BLaER1 treated with 17β-estradiol and CSF1 and Interleukin-3, amounts not matched to agents 10 nM and 100 nM (cell line): ENCODE results near the gene BOLA1.
"Not testable (repeated sequence)": the region's sequence is repeated elsewhere in the genome, so short reads cannot be mapped to it uniquely, and the experiment has no call there.

Experiments
- H3K27ac ChIP-seq, 11 experiments: shearing (Covaris generic); formaldehyde crosslinking; 2 replicates each; pipeline ENCODE4 v1.8.1; 2022
- H3K27me3 ChIP-seq, 11 experiments: shearing (Covaris generic); formaldehyde crosslinking; 2 replicates each; pipeline ENCODE4 v1.8.1; 2022
- H3K36me3 ChIP-seq, 11 experiments: shearing (Covaris generic); formaldehyde crosslinking; 2 replicates each; pipeline ENCODE4 v1.8.1; 2022
- H3K4me1 ChIP-seq, 10 experiments: shearing (Covaris generic); formaldehyde crosslinking; 2 replicates each; pipeline ENCODE4 v1.8.1; 2022
- H3K4me2 ChIP-seq, 11 experiments: shearing (Covaris generic); formaldehyde crosslinking; 2 replicates each; pipeline ENCODE4 v1.8.1; 2022
- H3K4me3 ChIP-seq, 10 experiments: shearing (Covaris generic); formaldehyde crosslinking; 2 replicates each; pipeline ENCODE4 v1.8.1; 2022
- H3K9ac ChIP-seq, 11 experiments: shearing (Covaris generic); formaldehyde crosslinking; 2 replicates each; pipeline ENCODE4 v1.8.1; 2022
- H3K9me3 ChIP-seq, 11 experiments: shearing (Covaris generic); formaldehyde crosslinking; replicated peaks in 1 of 11; 2 replicates each; pipeline ENCODE4 v1.8.1; 2022
- H4K20me1 ChIP-seq, 11 experiments: shearing (Covaris generic); formaldehyde crosslinking; 2 replicates each; pipeline ENCODE4 v1.8.1; 2022
- Cebpa-rat ChIP-seq, 11 experiments: shearing (Covaris generic); IDR thresholded peaks; 2 replicates each; pipeline ENCODE4 v1.8.1; 2022

The BOLA1 gene, protein sequence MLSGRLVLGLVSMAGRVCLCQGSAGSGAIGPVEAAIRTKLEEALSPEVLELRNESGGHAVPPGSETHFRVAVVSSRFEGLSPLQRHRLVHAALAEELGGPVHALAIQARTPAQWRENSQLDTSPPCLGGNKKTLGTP

DNA sequence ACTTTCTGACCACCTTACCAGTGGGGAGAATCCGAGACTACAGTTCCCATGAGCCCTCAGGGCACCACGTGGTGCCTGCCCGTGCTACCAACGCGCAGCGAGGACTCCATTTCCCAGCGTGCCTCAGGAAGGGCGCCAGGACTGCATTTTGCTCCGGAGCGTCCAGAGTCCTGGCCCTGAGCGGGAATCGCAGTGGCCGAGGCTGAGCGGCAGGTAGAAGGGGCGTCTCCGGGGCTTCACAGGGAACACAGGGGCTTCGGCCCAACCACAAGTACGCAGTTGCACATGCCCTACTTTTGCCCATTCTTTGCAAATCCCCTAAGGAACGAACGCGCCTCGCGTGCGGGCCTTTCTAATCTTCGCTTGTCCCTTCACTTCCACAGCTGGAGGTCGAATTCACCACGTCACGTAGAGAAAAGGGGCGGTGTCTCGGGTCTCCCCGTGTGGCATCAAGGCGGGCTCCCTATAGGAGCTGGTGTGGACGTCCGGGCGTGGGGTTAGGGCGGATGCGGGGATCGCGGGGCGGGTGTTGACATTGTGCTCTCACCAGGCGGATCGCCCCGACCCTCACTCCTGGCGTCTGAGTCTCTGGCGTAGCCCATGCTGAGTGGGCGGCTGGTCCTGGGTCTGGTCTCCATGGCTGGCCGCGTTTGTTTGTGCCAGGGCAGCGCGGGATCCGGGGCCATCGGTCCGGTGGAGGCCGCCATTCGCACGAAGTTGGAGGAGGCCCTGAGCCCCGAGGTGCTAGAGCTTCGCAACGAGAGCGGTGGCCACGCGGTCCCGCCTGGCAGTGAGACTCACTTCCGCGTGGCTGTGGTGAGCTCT is at the start of gene BOLA1:
BOLA1 (plus strand) TSS at position 109 of the 825 bp plus-strand sequence; CDS start at position 601, 492 bp downstream.
- H3K4me2 ChIP-seq: peak within 1 kb of the TSS; percentile 87 to 97 (median 93)

DNA sequence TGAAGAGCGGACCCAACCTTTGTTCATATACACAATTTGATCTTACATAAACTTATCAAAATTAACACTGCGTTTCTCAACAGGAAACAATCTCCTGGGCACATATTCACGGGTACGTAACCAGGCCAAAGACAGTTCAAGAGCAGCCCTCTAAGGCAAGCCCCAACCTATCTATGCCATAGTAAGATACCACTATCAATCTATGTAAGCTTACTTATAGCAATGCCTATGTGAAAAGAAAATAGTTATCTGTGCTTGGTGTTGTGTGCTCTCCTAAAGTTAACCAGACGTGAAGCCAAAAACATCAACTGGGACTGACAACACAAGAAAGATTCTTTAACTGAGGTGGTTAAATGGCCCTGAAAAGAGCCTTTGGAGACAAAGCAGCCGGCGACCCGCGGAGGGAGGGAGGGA is 49.4 kb upstream of the BOLA1 start:
- TF ChIP-seq Cebpa-rat (IDR thresholded peaks at IDR 0.05): no peak
- Histone ChIP-seq H3K27ac (peak overlapping the region; percentile 74 to 95 (median 92)), H3K27me3 (no peaks in the 10 kb centered on the region), H3K9me3 (no peaks in the 10 kb centered on the region), H3K36me3 (peaks cover 0 to 34% (median 17%) of the 10 kb centered on the region in 11 experiments; a peak in 18 of 22 replicates), H3K4me2 (peak overlapping the region; percentile 81 to 98 (median 91)), H3K9ac (peak overlapping the region; percentile 85 to 97 (median 93)), H4K20me1 (peaks cover 18 to 51% (median 30%) of the 10 kb centered on the region in 11 experiments; a peak in 16 of 22 replicates), H3K4me3 (peak overlapping the region; percentile 58 to 80 (median 69)), H3K4me1 (peaks cover 41 to 50% (median 47%) of the 10 kb centered on the region in 10 experiments)

More for the DNA sequence above, at the start of gene BOLA1:
- peak within 1 kb of the TSS; percentile 39 to 85 (median 81); a peak in 21 of 22 replicates for H3K27ac ChIP-seq
- H3K4me3 ChIP-seq: peak within 1 kb of the TSS; percentile 58 to 75 (median 66)
- H3K9me3 ChIP-seq: peaks cover 0 to 18% (median 6%) of the 10 kb centered on the region in 11 experiments; a peak in 7 of 22 replicates
- peaks cover 8 to 13% (median 11%) of the 10 kb centered on the region in 10 experiments for H3K4me1 ChIP-seq
- H3K27me3 ChIP-seq: no peaks in the 10 kb centered on the region
- no peaks in the 10 kb centered on the region for H4K20me1 ChIP-seq
- peak within 1 kb of the TSS; percentile 71 to 87 (median 82) for H3K9ac ChIP-seq
- peaks cover 0 to 32% (median 10%) of the 10 kb centered on the region in 11 experiments; a peak in 11 of 22 replicates for H3K36me3 ChIP-seq
- TF ChIP-seq Cebpa-rat (IDR thresholded peaks at IDR 0.05): no peak

DNA sequence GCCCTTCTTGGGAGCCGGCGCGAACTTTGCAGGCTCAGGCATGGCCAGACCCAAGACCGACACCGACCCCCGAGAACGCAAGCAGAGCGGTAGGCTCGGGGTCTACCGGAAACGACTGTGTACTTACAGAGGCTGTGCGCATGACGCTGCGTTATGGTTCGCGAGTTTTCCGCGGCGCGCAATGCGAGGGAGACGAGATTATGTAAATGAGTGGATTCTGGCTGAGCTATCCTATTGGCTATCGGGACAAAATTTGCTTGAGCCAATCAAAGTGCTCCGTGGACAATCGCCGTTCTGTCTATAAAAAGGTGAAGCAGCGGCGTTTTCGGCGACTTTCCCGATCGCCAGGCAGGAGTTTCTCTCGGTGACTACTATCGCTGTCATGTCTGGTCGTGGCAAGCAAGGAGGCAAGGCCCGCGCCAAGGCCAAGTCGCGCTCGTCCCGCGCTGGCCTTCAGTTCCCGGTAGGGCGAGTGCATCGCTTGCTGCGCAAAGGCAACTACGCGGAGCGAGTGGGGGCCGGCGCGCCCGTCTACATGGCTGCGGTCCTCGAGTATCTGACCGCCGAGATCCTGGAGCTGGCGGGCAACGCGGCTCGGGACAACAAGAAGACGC is 48.5 kb upstream of the BOLA1 start:
- H3K27ac ChIP-seq, H3K27me3 ChIP-seq, H3K4me3 ChIP-seq, H3K9me3 ChIP-seq, H3K4me2 ChIP-seq, H3K9ac ChIP-seq: not testable (repeated sequence)
- Histone ChIP-seq H3K4me1 (peaks cover 32 to 41% (median 38%) of the 10 kb centered on the region in 10 experiments), H3K36me3 (peaks cover 0 to 25% (median 11%) of the 10 kb centered on the region in 11 experiments; a peak in 17 of 22 replicates), H4K20me1 (peaks cover 12 to 42% (median 23%) of the 10 kb centered on the region in 11 experiments; a peak in 13 of 22 replicates)

DNA sequence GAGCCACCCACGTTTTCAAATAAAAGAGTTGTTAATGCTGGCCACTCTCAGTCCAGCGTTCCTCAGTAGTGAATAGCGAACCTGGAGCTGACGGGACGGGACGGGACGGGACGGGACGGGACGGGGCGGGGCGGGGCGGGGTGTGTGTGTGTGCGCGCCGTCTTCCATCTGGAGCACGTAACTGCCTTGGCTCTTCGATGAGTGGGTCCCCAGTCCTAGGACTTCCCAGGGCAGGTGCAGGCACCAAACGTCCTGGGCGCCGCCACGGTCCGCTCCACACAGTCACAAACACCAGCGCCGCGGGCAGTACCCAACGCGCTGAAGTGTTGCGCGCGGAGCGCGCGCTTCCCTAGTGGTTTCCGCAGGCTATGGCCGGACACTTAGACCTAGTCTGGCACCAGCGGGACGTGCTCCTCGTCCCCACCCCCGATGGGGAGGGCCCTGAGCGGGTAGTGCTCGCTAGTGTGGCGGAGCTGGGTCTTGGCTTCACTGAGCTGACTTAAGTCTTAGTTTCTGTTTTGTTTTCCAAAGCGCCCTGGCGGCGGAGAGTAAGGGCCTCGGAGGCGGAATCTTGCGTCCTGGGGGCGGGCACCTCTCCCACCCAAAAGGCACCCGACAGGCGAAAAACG is 47.7 kb upstream of the BOLA1 start:
- H3K9ac ChIP-seq, H3K4me2 ChIP-seq, H3K9me3 ChIP-seq, H3K27ac ChIP-seq, H3K4me3 ChIP-seq, H3K27me3 ChIP-seq: not testable (repeated sequence)
- Histone ChIP-seq H3K36me3 (peaks cover 0 to 17% (median 9%) of the 10 kb centered on the region in 11 experiments; a peak in 17 of 22 replicates), H3K4me1 (peaks cover 27 to 32% (median 30%) of the 10 kb centered on the region in 10 experiments), H4K20me1 (peaks cover 11 to 33% (median 23%) of the 10 kb centered on the region in 11 experiments; a peak in 12 of 22 replicates)

DNA sequence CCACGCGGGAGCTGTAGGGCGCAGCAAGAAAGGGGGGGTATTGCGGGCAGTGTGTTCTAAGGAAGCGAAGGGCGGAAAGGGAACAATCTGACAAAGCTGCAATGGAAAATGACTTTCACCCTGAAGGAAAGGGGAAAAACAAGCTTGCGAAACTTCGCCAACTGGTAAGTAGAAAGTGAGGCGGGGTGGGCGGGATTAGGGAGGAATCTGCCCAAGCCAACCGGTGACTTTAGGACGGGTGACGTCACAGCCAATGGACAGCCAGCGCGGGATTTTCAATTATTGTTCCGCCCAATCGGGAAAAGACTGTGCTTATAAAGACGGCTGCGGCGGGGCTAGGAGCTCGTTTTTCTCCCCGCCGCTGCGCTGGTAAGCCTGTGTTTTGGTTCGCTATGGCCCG is 47.1 kb upstream of the BOLA1 start:
- H3K4me2 ChIP-seq, H3K9ac ChIP-seq, H3K27me3 ChIP-seq, H3K27ac ChIP-seq, H3K4me3 ChIP-seq, H3K9me3 ChIP-seq: not testable (repeated sequence)
- peaks cover 21 to 27% (median 24%) of the 10 kb centered on the region in 10 experiments for H3K4me1 ChIP-seq
- H3K36me3 ChIP-seq: peaks cover 0 to 11% (median 4%) of the 10 kb centered on the region in 11 experiments; a peak in 15 of 22 replicates
- peaks cover 8 to 28% (median 19%) of the 10 kb centered on the region in 11 experiments; a peak in 12 of 22 replicates for H4K20me1 ChIP-seq

DNA sequence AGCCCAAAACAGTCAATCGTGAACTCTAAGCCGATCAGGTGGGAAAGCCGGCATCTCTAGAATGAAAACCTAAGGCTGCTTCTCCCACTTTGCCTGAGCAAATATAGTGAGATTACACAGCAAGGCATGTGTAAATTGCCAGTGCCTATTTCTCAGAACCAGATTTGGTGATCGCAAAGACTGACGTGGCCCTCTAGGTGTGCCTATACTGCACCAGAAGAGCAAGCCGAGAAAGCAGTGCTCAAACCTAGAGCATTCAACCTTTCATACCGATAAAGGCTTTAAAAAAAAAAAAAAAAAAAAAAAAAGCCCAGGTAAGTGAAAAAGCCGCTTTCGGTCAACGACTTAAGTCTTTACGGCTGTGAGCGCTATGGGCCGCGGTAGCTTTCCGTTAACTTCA is 39.1 kb upstream of the BOLA1 start:
- not testable (repeated sequence) for H4K20me1 ChIP-seq, H3K4me2 ChIP-seq, H3K27ac ChIP-seq, H3K9me3 ChIP-seq, H3K4me3 ChIP-seq, H3K9ac ChIP-seq, H3K4me1 ChIP-seq, H3K36me3 ChIP-seq, H3K27me3 ChIP-seq

DNA sequence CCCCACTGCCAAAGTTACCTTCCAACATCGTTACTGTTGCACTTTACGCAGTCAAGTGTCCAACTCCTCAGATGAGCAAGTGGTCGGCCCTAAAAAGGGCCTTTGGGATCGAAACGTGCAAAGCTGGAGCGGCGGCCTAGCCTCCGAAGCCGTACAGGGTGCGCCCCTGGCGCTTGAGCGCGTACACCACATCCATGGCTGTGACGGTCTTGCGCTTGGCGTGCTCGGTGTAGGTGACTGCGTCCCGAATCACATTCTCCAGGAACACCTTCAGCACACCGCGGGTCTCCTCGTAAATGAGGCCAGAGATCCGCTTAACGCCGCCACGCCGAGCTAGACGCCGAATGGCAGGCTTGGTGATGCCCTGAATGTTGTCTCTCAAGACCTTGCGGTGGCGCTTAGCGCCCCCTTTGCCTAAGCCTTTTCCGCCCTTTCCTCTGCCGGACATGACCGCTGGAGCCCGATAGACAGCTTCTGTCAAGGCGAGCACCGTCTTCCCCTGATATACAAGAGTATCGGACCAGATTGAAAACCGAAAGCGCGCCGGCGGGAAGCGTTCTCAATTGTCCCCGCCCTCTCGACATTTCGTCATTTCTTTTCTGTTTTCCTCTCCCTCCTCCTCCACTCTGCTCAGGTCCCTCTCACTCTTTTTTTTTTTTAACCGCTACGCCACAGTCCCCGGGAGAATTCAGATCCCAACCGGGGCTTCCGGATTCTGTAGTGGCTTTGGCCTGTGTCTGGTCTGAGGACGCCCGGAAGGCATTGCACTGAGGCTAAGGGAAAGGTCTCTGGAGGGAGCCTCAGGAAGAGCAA is 38.5 kb upstream of the BOLA1 start:
- H3K9ac ChIP-seq, H4K20me1 ChIP-seq, H3K4me3 ChIP-seq, H3K4me2 ChIP-seq, H3K27ac ChIP-seq, H3K4me1 ChIP-seq, H3K36me3 ChIP-seq, H3K9me3 ChIP-seq, H3K27me3 ChIP-seq: not testable (repeated sequence)

DNA sequence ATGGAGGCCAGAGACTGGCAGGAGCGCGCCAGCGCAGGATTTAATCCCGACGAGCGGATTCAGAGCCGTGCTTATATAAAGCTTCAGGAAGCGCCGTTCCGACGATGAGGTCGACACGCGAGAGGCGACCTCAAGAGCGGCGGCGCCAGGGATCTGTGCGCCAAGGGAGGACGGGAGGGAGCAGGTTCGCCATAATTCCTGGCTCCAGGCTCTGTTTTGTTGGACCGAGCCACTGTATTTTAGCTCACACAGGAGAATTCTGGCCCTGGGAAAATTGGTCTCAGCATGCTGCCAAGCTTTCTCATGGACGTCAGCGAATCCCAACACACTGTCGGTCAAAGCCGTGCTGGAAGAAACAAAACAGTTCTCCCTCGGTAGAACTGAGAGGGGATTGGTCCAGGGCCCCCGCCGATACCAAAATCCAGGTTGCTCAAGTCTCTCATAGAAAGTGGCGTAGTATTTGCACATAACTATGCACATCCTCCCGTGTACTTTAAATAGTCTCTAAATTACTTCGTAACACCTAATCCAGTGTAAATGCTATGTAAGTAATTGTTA is 37.8 kb upstream of the BOLA1 start:
- H3K4me2 ChIP-seq, H3K27ac ChIP-seq, H3K9ac ChIP-seq, H3K36me3 ChIP-seq, H3K4me3 ChIP-seq, H3K27me3 ChIP-seq, H4K20me1 ChIP-seq, H3K9me3 ChIP-seq, H3K4me1 ChIP-seq: not testable (repeated sequence)

DNA sequence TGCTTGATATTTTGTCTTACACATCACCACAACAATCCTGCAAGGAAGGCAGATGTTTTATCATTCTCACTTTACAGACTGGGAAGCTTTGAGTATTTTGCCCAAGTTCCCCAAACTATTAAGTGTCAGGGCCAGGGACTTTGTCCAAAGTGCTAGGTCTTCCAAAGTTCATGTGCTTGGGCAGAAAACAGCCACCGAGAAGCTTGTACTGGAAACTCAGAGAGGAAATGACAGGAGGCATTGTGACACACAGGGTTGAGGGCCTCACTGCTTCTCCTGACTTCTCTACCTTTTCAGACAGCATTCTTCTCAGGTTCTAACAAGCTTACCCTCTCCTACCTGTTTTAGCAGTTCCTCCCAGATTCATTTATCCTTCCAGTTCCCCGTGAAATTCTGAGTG is 32.5 kb upstream of the BOLA1 start:
- not testable (repeated sequence) for H3K4me3 ChIP-seq, H3K4me2 ChIP-seq, H3K9me3 ChIP-seq, H3K4me1 ChIP-seq, H3K27me3 ChIP-seq, H3K9ac ChIP-seq, H4K20me1 ChIP-seq, H3K36me3 ChIP-seq, H3K27ac ChIP-seq

DNA sequence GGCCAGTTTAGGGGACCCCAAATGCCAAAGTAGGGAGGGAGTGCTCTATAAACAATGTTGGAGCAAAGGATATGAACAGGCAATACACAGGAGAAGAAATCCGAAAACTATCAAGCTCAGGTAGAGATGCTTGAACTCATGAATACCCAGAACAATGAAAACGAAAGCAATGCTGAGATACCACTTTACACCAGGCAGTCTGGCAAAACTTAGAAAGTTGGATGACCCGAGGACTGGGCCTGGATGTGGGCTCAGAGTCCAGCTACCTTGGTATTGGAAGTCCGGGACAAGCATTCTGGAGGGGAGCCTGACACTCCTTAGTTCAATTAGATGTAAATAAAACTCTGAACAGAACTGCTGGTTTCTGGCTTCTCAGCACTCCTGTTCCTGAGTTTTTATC is 26.3 kb upstream of the BOLA1 start:
- not testable (repeated sequence) for H3K9ac ChIP-seq, H3K27me3 ChIP-seq, H3K4me1 ChIP-seq, H4K20me1 ChIP-seq, H3K36me3 ChIP-seq, H3K4me3 ChIP-seq, H3K9me3 ChIP-seq, H3K27ac ChIP-seq, H3K4me2 ChIP-seq
